ENCODE results near the gene DPYD.

DNA sequence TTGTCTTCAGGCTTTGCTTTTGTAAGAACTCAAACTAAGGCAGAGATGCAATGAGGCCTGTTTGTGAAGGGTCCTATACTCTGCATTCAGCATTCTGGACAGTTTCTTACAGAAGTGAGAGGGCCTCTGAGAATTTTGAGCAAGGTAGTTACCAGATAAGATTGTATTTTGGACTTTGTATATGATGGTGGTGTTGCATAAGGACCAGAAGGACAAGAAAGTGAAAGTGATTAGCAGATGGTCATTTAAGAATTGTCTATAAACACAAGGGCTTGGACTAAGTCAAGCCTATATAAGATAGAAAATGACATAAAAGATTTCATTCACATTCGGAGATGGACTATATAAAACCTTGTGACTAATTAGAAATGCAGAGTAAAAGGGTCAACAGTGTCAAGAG, 662.2 kb downstream of the DPYD start:
- TF ChIP-seq CTCF (conservative IDR thresholded peaks at IDR 0.05; ENCODE audit: low read depth, low read length), result no peak
- TF ChIP-seq EZH2 (IDR thresholded peaks at IDR 0.05; ENCODE audit: low read length, unreplicated experiment), result no peak
- no peak for TF ChIP-seq EZH2phosphoT487 (IDR thresholded peaks at IDR 0.05; ENCODE audit: borderline replicate concordance, low read length)

All from PC-3 (cell line).